Progenitor cell of endocrine pancreas (in vitro differentiated cells): ENCODE data around the gene SGPP2. TPM values are rescaled to one million over a fixed set of nuclear protein-coding genes. Genes with fewer than 3 reads are reported as not detected.
A peak's percentile ranks its signal among the peaks of the same experiment; 100 is the strongest.
"Not testable (repeated sequence)": the region's sequence is repeated elsewhere in the genome, so short reads cannot be mapped to it uniquely, and the experiment has no call there.

Source experiments
- DNase-seq: peaks from one replicate; pipeline ENCODE4 v3.0.0; 2021; ENCODE audit warnings: low spot score; ENCODE audit not compliant: unreplicated experiment
- H3K27ac Mint-ChIP-seq: 2 replicates; pipeline ENCODE4 v1.8.0; 2021; ENCODE audit warnings: mild to moderate bottlenecking, moderate library complexity, mixed read lengths
- H3K27me3 Mint-ChIP-seq: 2 replicates; pipeline ENCODE4 v1.8.0; 2021; ENCODE audit warnings: mixed read lengths
- H3K36me3 Mint-ChIP-seq: 2 replicates; pipeline ENCODE4 v1.8.0; 2022; ENCODE audit warnings: mixed read lengths; ENCODE audit not compliant: insufficient read depth
- H3K4me1 Mint-ChIP-seq: 2 replicates; pipeline ENCODE4 v1.8.0; 2021; ENCODE audit warnings: low read depth, mixed read lengths
- H3K4me3 Mint-ChIP-seq: 2 replicates; pipeline ENCODE4 v1.8.0; 2021; ENCODE audit warnings: low read depth, mild to moderate bottlenecking, moderate library complexity, mixed read lengths
- H3K9me3 Mint-ChIP-seq: 2 replicates; pipeline ENCODE4 v1.8.0; 2021; ENCODE audit warnings: low read depth, mixed read lengths
- CTCF ChIP-seq: fragments of 200-600 bp; sonication (generic); IDR thresholded peaks from one replicate; pipeline ENCODE4 v1.5.0; 2021; ENCODE audit warnings: antibody characterized with exemption, mild to moderate bottlenecking; ENCODE audit not compliant: unreplicated experiment
- total RNA-seq: library from RNA; stranded (reverse); gene quantifications from 2 replicates; pipeline ENCODE4 v1.2.1, GENCODE V29; 2021

The SGPP2 gene
- total RNA-seq, 1 donor from 2014 or later: 19.8 TPM

GRCh38 chr2:222576171-222577081 is 152.1 kb downstream of the SGPP2 start:
- H3K27ac Mint-ChIP-seq: no peak overlapping the region
- H3K4me3 Mint-ChIP-seq: no peak overlapping the region
- H3K4me1 Mint-ChIP-seq: peaks cover 18% of the 10 kb centered on the region
- no peak for DNase-seq
- no peaks in the 10 kb centered on the region for H3K9me3 Mint-ChIP-seq
- H3K36me3 Mint-ChIP-seq: peaks cover 7% of the 10 kb centered on the region
- TF ChIP-seq CTCF: no peak
- H3K27me3 Mint-ChIP-seq: no peaks in the 10 kb centered on the region

DNA sequence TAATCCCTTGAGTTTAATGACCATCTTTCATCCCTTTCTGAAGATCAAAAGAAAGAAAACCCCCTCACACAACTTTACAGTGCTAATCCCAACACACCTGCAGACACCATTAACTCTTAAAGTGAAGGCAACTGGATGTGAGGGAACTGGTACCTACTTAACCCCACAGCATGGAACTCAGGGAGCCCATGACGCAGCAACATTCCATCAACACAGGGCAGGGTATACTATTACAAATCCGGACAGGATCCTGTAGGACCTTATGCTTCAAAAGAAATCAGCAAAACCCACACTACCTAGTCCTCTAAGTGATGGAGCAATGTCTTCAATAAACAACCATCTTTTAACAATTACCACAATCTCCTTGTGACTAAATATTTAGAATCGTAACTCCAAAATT is 153.0 kb downstream of the SGPP2 start:
- Mint-ChIP-seq H3K27ac (no peak overlapping the region), H3K36me3 (peaks cover 3% of the 10 kb centered on the region), H3K27me3 (no peaks in the 10 kb centered on the region), H3K9me3 (no peaks in the 10 kb centered on the region), H3K4me3 (no peak overlapping the region), H3K4me1 (peaks cover 9% of the 10 kb centered on the region)
- DNase-seq: no peak
- TF ChIP-seq CTCF: no peak

- no peak overlapping the region for H3K4me3 Mint-ChIP-seq
- no peaks in the 10 kb centered on the region for H3K4me1 Mint-ChIP-seq
- H3K27ac Mint-ChIP-seq: no peak overlapping the region
- H3K27me3 Mint-ChIP-seq: no peaks in the 10 kb centered on the region
- peaks cover 12% of the 10 kb centered on the region for H3K9me3 Mint-ChIP-seq
- TF ChIP-seq CTCF: peak; percentile 37
- DNase-seq: no peak
- H3K36me3 Mint-ChIP-seq: peaks cover 28% of the 10 kb centered on the region
Observed at GRCh38 chr2:222582928-222583327, 158.6 kb downstream of the SGPP2 start.

DNA sequence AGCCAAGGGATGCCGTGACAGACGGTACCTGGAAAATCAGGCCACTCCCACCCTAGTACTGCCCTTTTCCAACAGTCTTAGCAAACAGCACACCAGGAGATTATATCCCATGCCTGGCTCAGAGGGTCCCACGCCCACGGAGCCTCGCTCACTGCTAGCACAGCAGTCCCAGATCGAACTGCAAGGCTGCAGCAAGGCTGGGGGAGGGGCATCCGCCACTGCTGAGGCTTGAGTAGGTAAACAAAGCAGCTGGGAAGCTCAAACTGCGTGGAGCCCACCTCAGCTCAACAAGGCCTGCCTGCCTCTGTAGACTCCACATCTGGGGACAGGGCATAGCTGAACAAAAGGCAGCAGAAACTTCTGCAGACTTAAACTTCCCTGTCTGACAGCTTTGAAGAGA is 160.2 kb downstream of the SGPP2 start:
- DNase-seq, H3K27me3 Mint-ChIP-seq, H3K27ac Mint-ChIP-seq, H3K4me1 Mint-ChIP-seq, H3K4me3 Mint-ChIP-seq: not testable (repeated sequence)
- peaks cover 34% of the 10 kb centered on the region for H3K36me3 Mint-ChIP-seq
- peaks cover 18% of the 10 kb centered on the region for H3K9me3 Mint-ChIP-seq

DNA sequence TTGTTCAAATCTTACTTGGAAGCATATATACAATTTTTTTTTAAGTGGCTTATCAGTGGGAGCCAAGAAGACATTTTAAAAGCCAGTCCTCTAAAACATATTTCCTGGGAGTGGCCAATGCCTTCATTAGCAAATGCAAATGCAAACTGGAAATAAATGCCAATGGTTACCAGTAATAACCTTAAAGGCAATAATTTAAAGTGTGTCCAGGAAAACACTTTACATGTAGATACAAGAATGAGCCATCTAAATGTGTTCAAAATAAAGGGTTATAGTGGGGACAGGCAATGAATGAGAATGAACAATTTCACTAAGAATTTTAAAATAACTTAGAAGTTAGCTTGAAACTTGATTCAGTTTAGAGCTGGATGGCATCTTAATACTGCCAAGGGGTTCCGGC is 167.3 kb downstream of the SGPP2 start:
- no peaks in the 10 kb centered on the region for H3K27me3 Mint-ChIP-seq
- no peak for TF ChIP-seq CTCF
- no peak for DNase-seq
- H3K4me3 Mint-ChIP-seq: no peak overlapping the region
- peaks cover 10% of the 10 kb centered on the region for H3K9me3 Mint-ChIP-seq
- peaks cover 22% of the 10 kb centered on the region for H3K36me3 Mint-ChIP-seq
- no peak overlapping the region for H3K27ac Mint-ChIP-seq
- H3K4me1 Mint-ChIP-seq: peaks cover 4% of the 10 kb centered on the region

DNA sequence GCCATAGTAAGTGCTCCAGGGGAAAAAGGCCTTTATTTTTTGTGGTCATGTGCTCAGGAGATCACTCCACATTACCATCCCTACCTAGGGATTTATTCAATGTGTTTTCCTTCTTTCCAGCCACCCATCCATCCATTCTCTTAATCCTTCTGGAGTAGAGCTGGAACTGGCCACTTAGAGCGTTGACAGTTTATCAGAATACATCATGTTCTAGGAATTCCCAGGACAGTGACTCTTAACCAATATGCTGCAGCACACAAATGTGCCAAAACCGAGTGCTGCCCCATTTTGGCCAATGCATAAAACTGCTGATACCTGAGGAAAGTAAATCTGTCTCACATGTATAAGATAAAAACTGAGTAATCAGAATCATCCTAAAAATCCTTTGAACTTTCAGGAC is 167.8 kb downstream of the SGPP2 start:
- peaks cover 7% of the 10 kb centered on the region for H3K9me3 Mint-ChIP-seq
- peaks cover 4% of the 10 kb centered on the region for H3K4me1 Mint-ChIP-seq
- no peak for DNase-seq
- TF ChIP-seq CTCF: no peak
- no peak overlapping the region for H3K27ac Mint-ChIP-seq
- no peak overlapping the region for H3K4me3 Mint-ChIP-seq
- no peaks in the 10 kb centered on the region for H3K27me3 Mint-ChIP-seq
- peaks cover 18% of the 10 kb centered on the region for H3K36me3 Mint-ChIP-seq
